ENCODE measurements around the gene PRR4.

The PRR4 gene

GRCh38 chr12:10847744-10848143 lies 1.5 kb downstream of the PRR4 start:
- Histone ChIP-seq H3K36me3 (ENCODE audit: control insufficient read depth, insufficient read depth, low read length) (no peaks in the 10 kb centered on the region), H3K9ac (ENCODE audit: low read length) (no peak overlapping the region), H3K27me3 (ENCODE audit: control insufficient read depth, insufficient read depth, low read length) (no peaks in the 10 kb centered on the region), H3K4me1 (ENCODE audit: control insufficient read depth, insufficient read depth, low read length) (no peaks in the 10 kb centered on the region), H3K4me3 (ENCODE audit: low read length) (no peak overlapping the region), H3K27ac (ENCODE audit: low read depth, low read length) (no peak overlapping the region)

GRCh38 chr12:10842862-10843261 lies 6.4 kb downstream of the PRR4 start:
- H3K4me1 ChIP-seq (ENCODE audit: control insufficient read depth, insufficient read depth, low read length), result no peaks in the 10 kb centered on the region
- H3K4me3 ChIP-seq (ENCODE audit: low read length), result no peak overlapping the region
- no peak overlapping the region for H3K9ac ChIP-seq (ENCODE audit: low read length)

GRCh38 chr12:10838461-10838860 lies 10.8 kb downstream of the PRR4 start:
- Histone ChIP-seq H3K36me3 (ENCODE audit: control insufficient read depth, insufficient read depth, low read length) (no peaks in the 10 kb centered on the region), H3K9ac (ENCODE audit: low read length) (no peak overlapping the region), H3K27me3 (ENCODE audit: control insufficient read depth, insufficient read depth, low read length) (no peaks in the 10 kb centered on the region), H3K4me3 (ENCODE audit: low read length) (no peak overlapping the region), H3K4me1 (ENCODE audit: control insufficient read depth, insufficient read depth, low read length) (no peaks in the 10 kb centered on the region), H3K27ac (ENCODE audit: low read depth, low read length) (no peak overlapping the region)

More at GRCh38 chr12:10842862-10843261, 6.4 kb downstream of the PRR4 start:
- Histone ChIP-seq H3K27me3 (ENCODE audit: control insufficient read depth, insufficient read depth, low read length) (no peaks in the 10 kb centered on the region), H3K27ac (ENCODE audit: low read depth, low read length) (no peak overlapping the region), H3K36me3 (ENCODE audit: control insufficient read depth, insufficient read depth, low read length) (no peaks in the 10 kb centered on the region)

GRCh38 chr12:10829994-10830393 lies 19.3 kb downstream of the PRR4 start:
- Histone ChIP-seq H3K27ac (ENCODE audit: low read depth, low read length) (no peak overlapping the region), H3K36me3 (ENCODE audit: control insufficient read depth, insufficient read depth, low read length) (no peaks in the 10 kb centered on the region), H3K4me3 (ENCODE audit: low read length) (no peak overlapping the region), H3K9ac (ENCODE audit: low read length) (no peak overlapping the region), H3K4me1 (ENCODE audit: control insufficient read depth, insufficient read depth, low read length) (no peaks in the 10 kb centered on the region), H3K27me3 (ENCODE audit: control insufficient read depth, insufficient read depth, low read length) (no peaks in the 10 kb centered on the region)

DNA sequence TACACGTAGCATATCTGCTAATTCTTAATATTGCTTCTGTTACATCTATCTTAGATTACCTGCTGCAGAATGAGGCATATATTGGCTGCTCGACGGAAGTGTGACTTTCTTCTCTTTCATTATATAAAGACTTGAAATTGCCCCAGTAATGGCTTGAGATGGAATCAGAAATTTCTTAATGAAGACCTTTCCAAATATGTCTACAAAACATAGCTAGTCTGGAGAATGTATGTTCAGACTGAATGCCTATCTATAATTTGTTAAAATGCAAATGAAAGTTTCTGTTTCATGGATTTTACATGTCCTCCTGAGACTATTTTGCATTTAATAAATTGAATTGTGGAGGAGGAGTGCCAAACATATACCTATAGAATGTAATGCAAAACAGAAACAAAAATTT lies 23.0 kb downstream of the PRR4 start, which contains the start of gene TAS2R10:
Gene TAS2R10, minus strand, starts transcription at position 101 of the 400 bp plus-strand sequence. Its CDS starts 89 bp downstream, at position 12.
- H3K4me3 ChIP-seq (ENCODE audit: low read length), result no peak within 1 kb of the TSS
- no peaks in the 10 kb centered on the region for H3K36me3 ChIP-seq (ENCODE audit: control insufficient read depth, insufficient read depth, low read length)
- H3K9ac ChIP-seq (ENCODE audit: low read length), result no peak within 1 kb of the TSS
- H3K4me1 ChIP-seq (ENCODE audit: control insufficient read depth, insufficient read depth, low read length), result no peaks in the 10 kb centered on the region
- no peaks in the 10 kb centered on the region for H3K27me3 ChIP-seq (ENCODE audit: control insufficient read depth, insufficient read depth, low read length)
- no peak within 1 kb of the TSS for H3K27ac ChIP-seq (ENCODE audit: low read depth, low read length)

DNA sequence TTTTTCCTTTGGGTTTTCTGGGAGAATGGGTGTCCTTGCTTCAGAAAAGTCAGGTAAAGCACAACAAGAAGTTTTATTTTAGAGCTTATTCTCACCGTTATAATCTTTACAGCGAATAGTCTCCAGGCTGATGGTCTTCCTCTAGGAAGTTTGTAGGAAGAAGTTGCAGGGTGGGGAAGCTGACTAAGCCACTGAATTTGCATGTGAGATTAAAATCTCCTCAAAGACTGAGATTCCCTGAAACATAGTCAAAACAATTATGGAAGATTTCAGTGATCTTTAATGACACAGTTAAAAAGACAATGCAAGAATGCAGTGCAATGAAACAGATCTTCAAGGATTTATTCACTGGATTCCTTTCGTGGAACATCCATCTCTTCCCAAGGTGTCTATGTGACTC lies 24.3 kb downstream of the PRR4 start:
- Histone ChIP-seq H3K27ac (ENCODE audit: low read depth, low read length) (no peak overlapping the region), H3K4me1 (ENCODE audit: control insufficient read depth, insufficient read depth, low read length) (no peaks in the 10 kb centered on the region), H3K9ac (ENCODE audit: low read length) (no peak overlapping the region), H3K36me3 (ENCODE audit: control insufficient read depth, insufficient read depth, low read length) (no peaks in the 10 kb centered on the region), H3K4me3 (ENCODE audit: low read length) (no peak overlapping the region), H3K27me3 (ENCODE audit: control insufficient read depth, insufficient read depth, low read length) (no peaks in the 10 kb centered on the region)

DNA sequence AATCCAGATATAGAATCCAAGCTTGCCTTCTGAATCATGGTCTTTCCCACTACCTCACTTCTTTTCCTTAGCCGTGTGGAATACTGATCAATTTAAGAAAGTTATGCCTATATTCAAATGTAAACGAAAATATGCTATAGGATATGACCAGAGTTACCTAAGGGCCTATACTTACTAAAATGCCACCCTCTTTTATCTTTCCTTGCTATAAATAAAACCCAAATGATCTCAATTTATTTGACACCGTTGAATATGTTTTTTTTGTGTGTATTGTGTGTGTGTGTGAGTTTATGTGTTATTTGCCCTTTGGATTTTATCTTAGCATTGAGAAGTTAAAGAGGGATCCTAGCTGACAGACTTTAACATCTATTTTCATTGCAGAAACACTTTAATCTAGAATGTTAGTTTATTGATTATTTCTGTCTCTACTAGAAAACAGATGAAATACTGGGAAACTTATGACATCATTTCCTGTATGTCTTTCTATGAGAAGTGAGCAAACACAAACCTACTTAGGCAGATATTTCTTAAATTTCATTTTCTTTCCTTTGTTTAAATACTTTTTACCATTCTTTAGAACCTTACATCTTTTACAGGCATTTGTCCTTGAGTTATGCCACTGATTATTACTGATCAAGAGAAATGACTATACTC lies 37.3 kb downstream of the PRR4 start:
- H3K4me3 ChIP-seq (ENCODE audit: low read length), result no peak overlapping the region
- no peaks in the 10 kb centered on the region for H3K4me1 ChIP-seq (ENCODE audit: control insufficient read depth, insufficient read depth, low read length)
- H3K9ac ChIP-seq (ENCODE audit: low read length), result no peak overlapping the region
- no peaks in the 10 kb centered on the region for H3K36me3 ChIP-seq (ENCODE audit: control insufficient read depth, insufficient read depth, low read length)
- no peak overlapping the region for H3K27ac ChIP-seq (ENCODE audit: low read depth, low read length)
- no peaks in the 10 kb centered on the region for H3K27me3 ChIP-seq (ENCODE audit: control insufficient read depth, insufficient read depth, low read length)

GRCh38 chr12:10810068-10810467 lies 39.2 kb downstream of the PRR4 start, which contains the start of gene TAS2R9:
Gene TAS2R9, minus strand, starts transcription at chr12:10810168. Its CDS starts 93 bp downstream, at chr12:10810075.
- no peaks in the 10 kb centered on the region for H3K27me3 ChIP-seq (ENCODE audit: control insufficient read depth, insufficient read depth, low read length)
- no peak within 1 kb of the TSS for H3K4me3 ChIP-seq (ENCODE audit: low read length)
- no peak within 1 kb of the TSS for H3K27ac ChIP-seq (ENCODE audit: low read depth, low read length)
- no peaks in the 10 kb centered on the region for H3K36me3 ChIP-seq (ENCODE audit: control insufficient read depth, insufficient read depth, low read length)
- no peaks in the 10 kb centered on the region for H3K4me1 ChIP-seq (ENCODE audit: control insufficient read depth, insufficient read depth, low read length)
- H3K9ac ChIP-seq (ENCODE audit: low read length), result no peak within 1 kb of the TSS

- no peak within 1 kb of the TSS for H3K4me3 ChIP-seq (ENCODE audit: low read length)
- no peak within 1 kb of the TSS for H3K9ac ChIP-seq (ENCODE audit: low read length)
- no peaks in the 10 kb centered on the region for H3K4me1 ChIP-seq (ENCODE audit: control insufficient read depth, insufficient read depth, low read length)
- no peak within 1 kb of the TSS for H3K27ac ChIP-seq (ENCODE audit: low read depth, low read length)
- no peaks in the 10 kb centered on the region for H3K36me3 ChIP-seq (ENCODE audit: control insufficient read depth, insufficient read depth, low read length)
- no peaks in the 10 kb centered on the region for H3K27me3 ChIP-seq (ENCODE audit: control insufficient read depth, insufficient read depth, low read length)
These were observed 42.1 kb downstream of the PRR4 start, which contains the start of gene TAS2R8 for GRCh38 chr12:10807186-10807585. Gene TAS2R8, minus strand, starts transcription at chr12:10807286. Its CDS starts 306 bp downstream, at chr12:10806980.

DNA sequence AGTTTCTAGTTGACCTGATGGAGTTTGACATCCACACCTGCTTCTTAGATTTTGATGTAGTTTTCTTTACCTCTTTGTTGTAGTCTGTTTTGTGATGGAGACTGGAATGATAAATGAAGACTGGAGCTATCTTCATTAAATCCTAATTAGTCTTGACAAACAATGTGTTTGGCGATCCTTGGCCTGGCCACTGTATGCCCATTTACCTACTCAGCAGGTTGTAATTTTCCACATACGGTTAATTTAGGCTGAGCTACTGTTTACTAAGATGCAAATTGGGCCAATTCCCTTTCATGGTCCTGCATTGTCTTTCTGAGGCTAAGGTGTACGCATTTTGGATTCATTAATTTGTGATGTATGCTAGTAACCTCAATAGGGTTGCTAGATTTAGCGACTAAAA lies 46.7 kb downstream of the PRR4 start, which contains the start of gene TAS2R7:
Gene TAS2R7, minus strand, starts transcription at position 41 of the 400 bp plus-strand sequence. CDS start 57 bp downstream, outside the sequence.
- no peak within 1 kb of the TSS for H3K9ac ChIP-seq (ENCODE audit: low read length)
- no peak within 1 kb of the TSS for H3K27ac ChIP-seq (ENCODE audit: low read depth, low read length)
- no peaks in the 10 kb centered on the region for H3K27me3 ChIP-seq (ENCODE audit: control insufficient read depth, insufficient read depth, low read length)
- no peaks in the 10 kb centered on the region for H3K36me3 ChIP-seq (ENCODE audit: control insufficient read depth, insufficient read depth, low read length)
- H3K4me3 ChIP-seq (ENCODE audit: low read length), result no peak within 1 kb of the TSS
- H3K4me1 ChIP-seq (ENCODE audit: control insufficient read depth, insufficient read depth, low read length), result no peaks in the 10 kb centered on the region

DNA sequence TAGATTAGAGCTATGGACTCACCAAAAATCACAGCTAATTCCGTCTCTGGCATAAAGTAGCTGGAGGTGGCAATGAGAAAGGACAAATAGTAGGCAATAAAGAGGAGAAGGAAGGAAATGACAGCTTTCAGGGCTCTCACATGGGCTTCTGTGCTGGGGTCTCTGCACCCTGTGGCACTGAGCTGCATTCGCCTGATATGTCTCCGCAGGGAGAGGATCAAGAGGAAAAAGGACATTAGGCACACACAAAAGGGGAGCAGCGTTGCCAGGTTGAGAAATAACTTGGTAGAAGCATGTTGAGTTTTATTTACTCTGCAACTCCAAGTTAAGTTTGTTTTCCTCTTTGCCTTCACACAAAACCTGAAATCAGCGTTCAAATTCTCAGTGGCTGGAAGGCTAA lies 47.5 kb downstream of the PRR4 start:
- H3K4me3 ChIP-seq (ENCODE audit: low read length), result no peak overlapping the region
- no peaks in the 10 kb centered on the region for H3K36me3 ChIP-seq (ENCODE audit: control insufficient read depth, insufficient read depth, low read length)

More for the DNA sequence above, 47.5 kb downstream of the PRR4 start:
- no peaks in the 10 kb centered on the region for H3K4me1 ChIP-seq (ENCODE audit: control insufficient read depth, insufficient read depth, low read length)
- H3K9ac ChIP-seq (ENCODE audit: low read length), result no peak overlapping the region
- H3K27me3 ChIP-seq (ENCODE audit: control insufficient read depth, insufficient read depth, low read length), result no peaks in the 10 kb centered on the region
- no peak overlapping the region for H3K27ac ChIP-seq (ENCODE audit: low read depth, low read length)

All from rectal smooth muscle tissue (tissue), 1 donor.